ENCODE data around the gene AQP2. TPM values are rescaled to one million over a fixed set of nuclear protein-coding genes. Genes with fewer than 3 reads are reported as not detected.

The AQP2 gene
- total RNA-seq, 1 experiment from 2014 or later = not detected

DNA sequence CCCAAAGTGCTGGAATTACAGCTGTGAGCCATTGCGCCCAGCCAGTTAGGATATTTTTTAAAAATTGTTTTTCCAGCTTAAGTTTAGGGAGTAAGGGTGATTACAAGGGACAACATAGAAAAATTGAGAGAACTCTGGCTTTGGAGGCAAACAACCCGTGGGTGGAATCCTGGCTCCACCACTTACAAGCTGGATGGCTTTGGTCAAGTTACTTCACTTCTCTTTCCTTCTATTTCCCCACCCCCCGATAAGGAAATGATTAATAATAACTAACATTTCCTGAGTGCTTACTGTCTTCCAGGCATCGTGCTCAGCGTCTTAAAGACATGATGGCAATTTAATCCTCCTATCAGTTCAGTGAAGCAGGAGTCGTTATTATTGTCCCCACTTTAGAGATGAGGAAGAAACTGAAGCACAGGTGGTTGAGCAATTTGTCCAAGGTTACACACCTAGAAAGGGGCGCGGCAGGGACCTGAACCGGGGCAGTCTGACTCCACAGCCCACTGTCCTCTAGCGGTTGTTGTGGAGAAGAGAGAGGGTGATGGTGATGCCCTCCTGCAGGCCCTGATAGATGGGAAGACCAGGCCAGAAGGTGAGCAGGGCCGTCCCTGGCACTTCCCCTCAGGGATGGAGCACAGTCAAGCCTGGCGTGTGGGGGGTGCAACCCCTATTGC is 30.2 kb upstream of the AQP2 start (continued):
- TF ChIP-seq POLR2A (IDR thresholded peaks at IDR 0.05; ENCODE audit: borderline replicate concordance, extremely low read depth, insufficient read depth, insufficient read length) = no peak
- TF ChIP-seq CBX3 (IDR thresholded peaks at IDR 0.05; ENCODE audit: low read depth) = no peak
- TF ChIP-seq SP1 (IDR thresholded peaks at IDR 0.05; ENCODE audit: low read depth) = no peak

DNA sequence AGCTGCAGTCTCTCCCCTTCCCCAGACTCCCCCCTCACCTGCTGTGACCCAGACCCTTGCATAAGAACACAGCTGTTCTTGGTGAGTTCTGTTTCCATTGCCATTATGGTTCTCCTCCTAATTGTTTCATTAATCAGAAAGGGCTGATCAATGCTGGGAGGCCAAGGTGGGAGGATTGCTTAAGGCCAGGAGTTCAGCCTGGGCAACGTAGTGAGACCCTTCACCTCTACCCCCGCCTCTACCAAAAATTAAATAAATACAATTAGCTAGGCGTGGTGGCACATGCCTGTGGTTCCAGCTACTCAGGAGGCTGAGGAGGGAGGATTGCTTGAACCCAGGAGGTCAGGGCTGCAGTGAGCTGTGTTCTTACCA is 29.6 kb upstream of the AQP2 start:
- ATAC-seq = no peak
- H3K9ac ChIP-seq (ENCODE audit: low read length) = no peak overlapping the region
- no peaks in the 10 kb centered on the region for H3K9me2 ChIP-seq (ENCODE audit: insufficient read depth)
- DNase-seq (ENCODE audit: low read depth, low spot score) = no peak
- ChIA-PET POLR2A (no interaction called here), CTCF (no interaction called here), RAD21 (ENCODE audit: low non-redundant PET in 1 of 2, low total read pairs in 2 of 2, uncharacterized antibody in 2 of 2, unreplicated experiment in 2 of 2) (no interaction called here)
- no peaks in the 10 kb centered on the region for H4K20me1 ChIP-seq (ENCODE audit: insufficient read depth)
- H3K27ac ChIP-seq (ENCODE audit: low read depth, low read length) = no peak overlapping the region
- intact Hi-C loops (cut with micrococcal nuclease) = no loop called here
- TF ChIP-seq, protein P1, sequence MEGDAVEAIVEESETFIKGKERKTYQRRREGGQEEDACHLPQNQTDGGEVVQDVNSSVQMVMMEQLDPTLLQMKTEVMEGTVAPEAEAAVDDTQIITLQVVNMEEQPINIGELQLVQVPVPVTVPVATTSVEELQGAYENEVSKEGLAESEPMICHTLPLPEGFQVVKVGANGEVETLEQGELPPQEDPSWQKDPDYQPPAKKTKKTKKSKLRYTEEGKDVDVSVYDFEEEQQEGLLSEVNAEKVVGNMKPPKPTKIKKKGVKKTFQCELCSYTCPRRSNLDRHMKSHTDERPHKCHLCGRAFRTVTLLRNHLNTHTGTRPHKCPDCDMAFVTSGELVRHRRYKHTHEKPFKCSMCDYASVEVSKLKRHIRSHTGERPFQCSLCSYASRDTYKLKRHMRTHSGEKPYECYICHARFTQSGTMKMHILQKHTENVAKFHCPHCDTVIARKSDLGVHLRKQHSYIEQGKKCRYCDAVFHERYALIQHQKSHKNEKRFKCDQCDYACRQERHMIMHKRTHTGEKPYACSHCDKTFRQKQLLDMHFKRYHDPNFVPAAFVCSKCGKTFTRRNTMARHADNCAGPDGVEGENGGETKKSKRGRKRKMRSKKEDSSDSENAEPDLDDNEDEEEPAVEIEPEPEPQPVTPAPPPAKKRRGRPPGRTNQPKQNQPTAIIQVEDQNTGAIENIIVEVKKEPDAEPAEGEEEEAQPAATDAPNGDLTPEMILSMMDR (IDR thresholded peaks at IDR 0.05 in 2 of 3, conservative IDR thresholded peaks at IDR 0.05 in 1 of 3; ENCODE audit: borderline replicate concordance in 1 of 3, insufficient read depth in 1 of 3, low read depth in 2 of 3, low read length in 2 of 3) = no peak
- TF ChIP-seq, protein P2, sequence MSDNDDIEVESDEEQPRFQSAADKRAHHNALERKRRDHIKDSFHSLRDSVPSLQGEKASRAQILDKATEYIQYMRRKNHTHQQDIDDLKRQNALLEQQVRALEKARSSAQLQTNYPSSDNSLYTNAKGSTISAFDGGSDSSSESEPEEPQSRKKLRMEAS (IDR thresholded peaks at IDR 0.05) = no peak
- no peak for TF ChIP-seq YY1 (IDR thresholded peaks at IDR 0.05; ENCODE audit: extremely low read depth, insufficient replicate concordance, low read depth, low read length)
- no peak for TF ChIP-seq SRF (IDR thresholded peaks at IDR 0.05; ENCODE audit: low read depth)
- no peak for TF ChIP-seq CEBPB (IDR thresholded peaks at IDR 0.05; ENCODE audit: low read depth)
- no peak for TF ChIP-seq SIN3A (IDR thresholded peaks at IDR 0.05; ENCODE audit: low read depth)
- TF ChIP-seq FOSL1 (IDR thresholded peaks at IDR 0.05; ENCODE audit: low read depth) = no peak
- no peak for TF ChIP-seq POLR2A (IDR thresholded peaks at IDR 0.05; ENCODE audit: borderline replicate concordance, extremely low read depth, insufficient read depth, insufficient read length)
- TF ChIP-seq, protein P3, sequence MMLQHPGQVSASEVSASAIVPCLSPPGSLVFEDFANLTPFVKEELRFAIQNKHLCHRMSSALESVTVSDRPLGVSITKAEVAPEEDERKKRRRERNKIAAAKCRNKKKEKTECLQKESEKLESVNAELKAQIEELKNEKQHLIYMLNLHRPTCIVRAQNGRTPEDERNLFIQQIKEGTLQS (IDR thresholded peaks at IDR 0.05) = no peak
- TF ChIP-seq, protein P4, sequence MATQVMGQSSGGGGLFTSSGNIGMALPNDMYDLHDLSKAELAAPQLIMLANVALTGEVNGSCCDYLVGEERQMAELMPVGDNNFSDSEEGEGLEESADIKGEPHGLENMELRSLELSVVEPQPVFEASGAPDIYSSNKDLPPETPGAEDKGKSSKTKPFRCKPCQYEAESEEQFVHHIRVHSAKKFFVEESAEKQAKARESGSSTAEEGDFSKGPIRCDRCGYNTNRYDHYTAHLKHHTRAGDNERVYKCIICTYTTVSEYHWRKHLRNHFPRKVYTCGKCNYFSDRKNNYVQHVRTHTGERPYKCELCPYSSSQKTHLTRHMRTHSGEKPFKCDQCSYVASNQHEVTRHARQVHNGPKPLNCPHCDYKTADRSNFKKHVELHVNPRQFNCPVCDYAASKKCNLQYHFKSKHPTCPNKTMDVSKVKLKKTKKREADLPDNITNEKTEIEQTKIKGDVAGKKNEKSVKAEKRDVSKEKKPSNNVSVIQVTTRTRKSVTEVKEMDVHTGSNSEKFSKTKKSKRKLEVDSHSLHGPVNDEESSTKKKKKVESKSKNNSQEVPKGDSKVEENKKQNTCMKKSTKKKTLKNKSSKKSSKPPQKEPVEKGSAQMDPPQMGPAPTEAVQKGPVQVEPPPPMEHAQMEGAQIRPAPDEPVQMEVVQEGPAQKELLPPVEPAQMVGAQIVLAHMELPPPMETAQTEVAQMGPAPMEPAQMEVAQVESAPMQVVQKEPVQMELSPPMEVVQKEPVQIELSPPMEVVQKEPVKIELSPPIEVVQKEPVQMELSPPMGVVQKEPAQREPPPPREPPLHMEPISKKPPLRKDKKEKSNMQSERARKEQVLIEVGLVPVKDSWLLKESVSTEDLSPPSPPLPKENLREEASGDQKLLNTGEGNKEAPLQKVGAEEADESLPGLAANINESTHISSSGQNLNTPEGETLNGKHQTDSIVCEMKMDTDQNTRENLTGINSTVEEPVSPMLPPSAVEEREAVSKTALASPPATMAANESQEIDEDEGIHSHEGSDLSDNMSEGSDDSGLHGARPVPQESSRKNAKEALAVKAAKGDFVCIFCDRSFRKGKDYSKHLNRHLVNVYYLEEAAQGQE (IDR thresholded peaks at IDR 0.05; ENCODE audit: low read depth) = no peak
- no peak for TF ChIP-seq ELF1 (IDR thresholded peaks at IDR 0.05; ENCODE audit: borderline replicate concordance, low read depth)
- TF ChIP-seq ZFX (IDR thresholded peaks at IDR 0.05) = no peak
- TF ChIP-seq EZH2 (IDR thresholded peaks at IDR 0.05) = no peak
- TF ChIP-seq, protein P5, sequence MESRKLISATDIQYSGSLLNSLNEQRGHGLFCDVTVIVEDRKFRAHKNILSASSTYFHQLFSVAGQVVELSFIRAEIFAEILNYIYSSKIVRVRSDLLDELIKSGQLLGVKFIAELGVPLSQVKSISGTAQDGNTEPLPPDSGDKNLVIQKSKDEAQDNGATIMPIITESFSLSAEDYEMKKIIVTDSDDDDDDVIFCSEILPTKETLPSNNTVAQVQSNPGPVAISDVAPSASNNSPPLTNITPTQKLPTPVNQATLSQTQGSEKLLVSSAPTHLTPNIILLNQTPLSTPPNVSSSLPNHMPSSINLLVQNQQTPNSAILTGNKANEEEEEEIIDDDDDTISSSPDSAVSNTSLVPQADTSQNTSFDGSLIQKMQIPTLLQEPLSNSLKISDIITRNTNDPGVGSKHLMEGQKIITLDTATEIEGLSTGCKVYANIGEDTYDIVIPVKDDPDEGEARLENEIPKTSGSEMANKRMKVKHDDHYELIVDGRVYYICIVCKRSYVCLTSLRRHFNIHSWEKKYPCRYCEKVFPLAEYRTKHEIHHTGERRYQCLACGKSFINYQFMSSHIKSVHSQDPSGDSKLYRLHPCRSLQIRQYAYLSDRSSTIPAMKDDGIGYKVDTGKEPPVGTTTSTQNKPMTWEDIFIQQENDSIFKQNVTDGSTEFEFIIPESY (IDR thresholded peaks at IDR 0.05; ENCODE audit: extremely low read depth, insufficient replicate concordance, low read length) = no peak
- no peak for TF ChIP-seq SP1 (IDR thresholded peaks at IDR 0.05; ENCODE audit: low read depth)
- BruUV-seq (replicated peaks) = no TSS peak
- H2AFZ ChIP-seq (ENCODE audit: low read depth, low read length, poor library complexity, severe bottlenecking) = no peak overlapping the region
- no peak overlapping the region for H3K4me2 ChIP-seq (ENCODE audit: low read length)
- no peak overlapping the region for H3K4me3 ChIP-seq (replicated peaks in 1 of 2; ENCODE audit: low read depth in 1 of 2, low read length in 2 of 2)
- H3K36me3 ChIP-seq (ENCODE audit: control insufficient read depth in 1 of 2, insufficient read depth in 2 of 2, low read length in 2 of 2) = no peaks in the 10 kb centered on the region
- no peaks in the 10 kb centered on the region for H3K4me1 ChIP-seq (ENCODE audit: control insufficient read depth in 1 of 2, insufficient read depth in 2 of 2, low read length in 2 of 2)
- no peaks in the 10 kb centered on the region for H3K9me3 ChIP-seq (ENCODE audit: control insufficient read depth in 1 of 2, insufficient read depth in 1 of 2, low read depth in 1 of 2, low read length in 2 of 2)
- no peaks in the 10 kb centered on the region for H3K79me2 ChIP-seq (ENCODE audit: insufficient read depth, low read length)
- H3K27me3 ChIP-seq (ENCODE audit: insufficient read depth, low read length) = no peaks in the 10 kb centered on the region

Data from HCT116 (cell line).